Activated CD8-positive, alpha-beta T cell treated with anti-CD3 and anti-CD28 coated beads for 36 hours (primary cell): ENCODE data around the gene RUFY3. TPM values are rescaled to one million over a fixed set of nuclear protein-coding genes. Genes with fewer than 3 reads are reported as not detected.

Experiments
- ATAC-seq: fragments of 200-7000 bp; cut with Tn5 transposase; one replicate; pipeline ENCODE4 v1.10.0; 2021; ENCODE audit warnings: mild to moderate bottlenecking, moderate library complexity
- CTCF ChIA-PET: fragments of 350-600 bp; sonication (Branson Sonifier 250); formaldehyde crosslinking; loops from one replicate; lab custom pipeline; 2021; ENCODE audit warnings: antibody characterized with exemption; lab: Charles Lee
- POLR2A ChIA-PET: fragments of 350-600 bp; sonication (Branson Sonifier 250); formaldehyde crosslinking; loops from one replicate; lab custom pipeline; 2021; ENCODE audit warnings: antibody characterized with exemption; lab: Charles Lee
- DNase-seq: peaks from one replicate; pipeline ENCODE4 v3.0.0-alpha.2; 2020
- H3K27ac Mint-ChIP-seq: one replicate; pipeline ENCODE4 v1.8.0; 2021; ENCODE audit warnings: mild to moderate bottlenecking, mixed read lengths
- H3K27me3 Mint-ChIP-seq: one replicate; pipeline ENCODE4 v1.8.0; 2021; ENCODE audit warnings: mixed read lengths
- H3K36me3 Mint-ChIP-seq: one replicate; pipeline ENCODE4 v1.8.0; 2021; ENCODE audit warnings: low read depth, mixed read lengths
- H3K4me1 Mint-ChIP-seq: one replicate; pipeline ENCODE4 v1.8.0; 2021; ENCODE audit warnings: low read depth, mixed read lengths
- H3K4me3 Mint-ChIP-seq: one replicate; pipeline ENCODE4 v1.8.0; 2021; ENCODE audit warnings: mild to moderate bottlenecking, moderate library complexity, mixed read lengths
- H3K9me3 Mint-ChIP-seq: one replicate; pipeline ENCODE4 v1.8.0; 2021; ENCODE audit warnings: mixed read lengths
- intact Hi-C: fragments of 100-400 bp; cut with micrococcal nuclease; formaldehyde crosslinking; loops from one replicate; pipeline ENCODE4 v1.10.0; 2022
- total RNA-seq, 2 experiments: library from RNA; stranded (reverse); gene quantifications; one replicate each; pipeline ENCODE4 v1.2.3, GENCODE V29; 2021
- TF ChIP-seq, protein P1 (sequence below): fragments of 200-600 bp; IDR thresholded peaks from one replicate; pipeline ENCODE4 v1.8.0; 2022; ENCODE audit warnings: antibody characterized with exemption, mild to moderate bottlenecking

The RUFY3 gene
- total RNA-seq, 2 experiments from 2014 or later: 13.6 to 17.5 TPM

DNA sequence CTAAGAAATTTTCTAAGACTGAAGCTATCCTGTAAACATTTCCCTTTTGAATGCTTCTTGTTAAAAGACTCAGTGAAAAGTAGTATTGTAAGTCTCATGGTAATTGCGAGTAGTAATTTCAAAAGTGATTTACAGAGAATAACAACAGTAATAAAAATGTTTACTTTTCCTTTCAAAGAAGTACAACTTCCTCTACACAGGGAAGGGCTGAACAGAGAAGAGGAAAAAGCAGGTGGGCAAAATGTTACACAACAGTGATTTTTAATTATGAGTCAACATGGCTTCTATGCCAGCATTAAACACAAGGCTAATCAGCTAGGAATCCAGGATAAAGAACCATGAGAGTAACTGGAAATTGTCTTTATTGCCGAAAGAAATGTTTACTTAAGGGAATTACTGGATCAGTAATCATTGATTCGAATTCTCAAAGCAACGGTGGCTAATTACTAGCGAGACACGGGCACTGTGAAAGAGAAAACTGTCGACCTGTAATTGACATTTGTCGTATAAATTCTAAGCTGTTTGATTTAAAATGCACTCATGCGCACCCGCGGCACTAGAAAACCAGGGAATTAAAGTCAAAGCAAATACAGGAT, 18.0 kb upstream of the RUFY3 start:
- peak overlapping the region; percentile 85 for H3K4me3 Mint-ChIP-seq
- TF ChIP-seq, protein P1, sequence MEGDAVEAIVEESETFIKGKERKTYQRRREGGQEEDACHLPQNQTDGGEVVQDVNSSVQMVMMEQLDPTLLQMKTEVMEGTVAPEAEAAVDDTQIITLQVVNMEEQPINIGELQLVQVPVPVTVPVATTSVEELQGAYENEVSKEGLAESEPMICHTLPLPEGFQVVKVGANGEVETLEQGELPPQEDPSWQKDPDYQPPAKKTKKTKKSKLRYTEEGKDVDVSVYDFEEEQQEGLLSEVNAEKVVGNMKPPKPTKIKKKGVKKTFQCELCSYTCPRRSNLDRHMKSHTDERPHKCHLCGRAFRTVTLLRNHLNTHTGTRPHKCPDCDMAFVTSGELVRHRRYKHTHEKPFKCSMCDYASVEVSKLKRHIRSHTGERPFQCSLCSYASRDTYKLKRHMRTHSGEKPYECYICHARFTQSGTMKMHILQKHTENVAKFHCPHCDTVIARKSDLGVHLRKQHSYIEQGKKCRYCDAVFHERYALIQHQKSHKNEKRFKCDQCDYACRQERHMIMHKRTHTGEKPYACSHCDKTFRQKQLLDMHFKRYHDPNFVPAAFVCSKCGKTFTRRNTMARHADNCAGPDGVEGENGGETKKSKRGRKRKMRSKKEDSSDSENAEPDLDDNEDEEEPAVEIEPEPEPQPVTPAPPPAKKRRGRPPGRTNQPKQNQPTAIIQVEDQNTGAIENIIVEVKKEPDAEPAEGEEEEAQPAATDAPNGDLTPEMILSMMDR: no peak
- peaks cover 17% of the 10 kb centered on the region for H3K4me1 Mint-ChIP-seq
- H3K9me3 Mint-ChIP-seq: no peaks in the 10 kb centered on the region
- no peak for DNase-seq
- H3K27ac Mint-ChIP-seq: peak overlapping the region; percentile 92
- H3K27me3 Mint-ChIP-seq: no peaks in the 10 kb centered on the region
- H3K36me3 Mint-ChIP-seq: no peaks in the 10 kb centered on the region
- POLR2A ChIA-PET: interaction anchor here (0.8 to 4.9 kb wide), 7 partner anchors 9 to 107 kb away, joined by 3 to 40 read pairs (median 4); partner anchors contain the start of genes RUFY3 and UTP3
- intact Hi-C loops: loop anchor here (2.0 kb wide), 1 partner anchor 15 kb away; the partner anchor contains the start of gene UTP3
- CTCF ChIA-PET: interaction anchor here (0.6 to 7.7 kb wide), 13 partner anchors 13 to 253 kb away, joined by 3 to 79 read pairs (median 4); partner anchors contain the start of gene UTP3
- ATAC-seq: no peak

DNA sequence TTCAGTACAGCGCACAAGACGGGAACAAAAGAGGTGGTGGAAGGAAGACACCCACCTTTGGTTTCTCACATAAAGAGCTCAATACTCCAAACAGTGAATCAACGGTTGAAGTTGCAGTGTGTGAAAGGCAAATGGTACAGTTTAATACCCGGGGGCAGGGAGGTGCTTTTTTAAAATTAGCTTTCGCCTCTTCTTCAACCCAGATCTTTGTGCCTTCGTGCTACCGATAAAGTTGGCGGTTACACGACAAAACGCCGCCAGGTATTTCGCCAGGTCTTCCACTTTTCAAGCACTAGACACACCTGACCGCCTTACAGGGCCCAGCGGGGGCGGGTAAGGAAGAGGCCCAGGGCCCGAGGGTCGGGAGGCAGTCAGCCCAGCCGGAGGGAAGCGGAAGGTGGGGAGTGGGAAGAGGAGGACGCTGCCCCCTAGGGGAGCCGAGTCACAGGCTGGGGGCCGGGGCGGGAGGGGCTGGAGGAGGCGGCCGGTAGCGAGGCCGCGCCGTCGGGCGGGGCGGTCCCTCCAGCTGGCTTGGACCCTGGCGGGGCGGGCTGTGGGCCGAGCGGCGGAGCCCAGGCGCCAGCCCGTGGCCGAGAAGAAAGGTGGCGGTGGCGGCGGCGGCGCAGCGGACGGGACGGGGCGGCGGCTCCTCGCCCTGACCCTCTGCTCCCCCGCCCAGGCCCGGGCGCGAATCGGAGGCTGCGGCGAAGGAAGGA, 17.4 kb upstream of the RUFY3 start:
- TF ChIP-seq, protein P1: no peak
- Mint-ChIP-seq H3K27ac (peak overlapping the region; percentile 92), H3K9me3 (no peaks in the 10 kb centered on the region), H3K4me3 (peak overlapping the region; percentile 85), H3K36me3 (no peaks in the 10 kb centered on the region), H3K4me1 (peaks cover 21% of the 10 kb centered on the region), H3K27me3 (no peaks in the 10 kb centered on the region)
- intact Hi-C loops: loop anchor here (2.0 kb wide), 1 partner anchor 16 kb away; the partner anchor contains the start of gene UTP3
- ATAC-seq (peak; percentile 54), DNase-seq (peak; percentile 69)
- CTCF ChIA-PET: interaction anchor here (0.6 to 7.7 kb wide), 13 partner anchors 14 to 252 kb away, joined by 3 to 79 read pairs (median 4); partner anchors contain the start of gene UTP3
- POLR2A ChIA-PET: interaction anchor here (0.7 to 4.9 kb wide), 9 partner anchors 9 to 135 kb away, joined by 3 to 40 read pairs (median 4); partner anchors contain the start of genes GRSF1, RUFY3 and UTP3

DNA sequence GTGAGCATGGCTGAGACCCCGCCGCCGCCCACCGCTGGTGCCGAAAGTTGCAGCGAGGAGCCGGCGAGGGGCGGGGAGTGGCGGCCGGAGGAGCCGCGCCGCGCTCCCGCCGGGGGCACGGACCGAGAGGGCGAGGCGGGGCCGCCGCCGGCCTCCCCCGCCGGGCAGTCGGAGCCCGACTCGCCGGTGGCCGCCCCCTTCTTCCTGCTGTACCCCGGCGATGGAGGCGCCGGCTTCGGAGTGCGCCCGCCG, 16.9 kb upstream of the RUFY3 start:
- no peak for ATAC-seq
- Mint-ChIP-seq H3K4me3 (peak overlapping the region; percentile 85), H3K36me3 (no peaks in the 10 kb centered on the region), H3K9me3 (no peaks in the 10 kb centered on the region), H3K27ac (no peak overlapping the region), H3K4me1 (peaks cover 25% of the 10 kb centered on the region), H3K27me3 (no peaks in the 10 kb centered on the region)
- intact Hi-C loops: loop anchor here (2.0 to 5.0 kb wide), 2 partner anchors 16 to 132 kb away; partner anchors contain the start of genes GRSF1 and UTP3
- ChIA-PET CTCF (interaction anchor here (1.3 to 7.7 kb wide), 6 partner anchors 13 to 252 kb away, joined by 3 to 79 read pairs (median 7); partner anchors contain the start of gene UTP3), POLR2A (interaction anchor here (0.7 to 4.9 kb wide), 5 partner anchors 10 to 135 kb away, joined by 3 to 40 read pairs (median 8); partner anchors contain the start of genes GRSF1, RUFY3 and UTP3)
- DNase-seq: no peak
- TF ChIP-seq, protein P1: no peak

DNA sequence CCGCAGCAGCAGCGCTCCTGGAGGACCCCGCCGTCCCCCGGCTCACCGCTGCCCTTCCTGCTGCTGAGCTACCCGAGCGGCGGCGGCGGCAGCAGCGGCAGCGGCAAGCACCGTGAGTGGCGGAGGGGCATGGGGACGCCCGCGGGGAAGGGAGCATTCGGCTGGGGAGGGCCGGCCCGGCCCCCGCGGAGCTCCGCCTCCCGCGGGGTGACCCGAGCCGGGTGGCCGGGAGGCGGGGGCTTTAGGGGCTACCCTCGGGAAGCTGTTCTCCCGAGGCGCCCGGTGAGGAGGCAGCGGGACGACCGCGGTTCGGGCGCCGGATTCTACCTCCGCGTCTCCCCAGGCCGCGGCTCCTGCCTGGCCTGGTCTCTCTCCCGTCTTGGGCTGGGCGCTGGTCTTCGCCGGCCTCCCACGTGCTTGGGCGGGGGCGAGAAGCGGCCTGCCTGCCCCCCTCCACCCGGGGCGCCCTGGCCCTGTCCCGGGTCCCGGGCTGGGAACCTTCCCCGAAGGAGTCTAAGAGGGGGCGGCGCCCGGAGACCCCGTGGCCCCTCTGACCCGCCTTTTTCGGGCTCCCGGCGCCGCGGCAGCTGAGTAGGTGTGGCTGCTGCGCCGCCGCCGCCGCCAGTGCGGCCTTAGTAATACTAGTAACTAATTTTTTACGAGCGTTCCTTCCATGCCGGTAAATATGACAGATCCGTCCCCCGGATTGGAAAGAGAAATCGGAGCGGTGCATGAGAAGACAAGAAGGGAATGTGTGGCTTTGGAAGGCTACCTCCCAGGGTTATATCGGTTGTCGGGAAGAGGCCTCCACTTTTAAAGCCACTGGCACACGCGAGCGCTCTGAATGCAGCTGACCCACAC, 16.4 kb upstream of the RUFY3 start:
- Mint-ChIP-seq H3K27me3 (no peaks in the 10 kb centered on the region), H3K4me1 (peaks cover 26% of the 10 kb centered on the region), H3K4me3 (peak overlapping the region; percentile 84), H3K27ac (peak overlapping the region; percentile 88), H3K36me3 (no peaks in the 10 kb centered on the region), H3K9me3 (no peaks in the 10 kb centered on the region)
- TF ChIP-seq, protein P1: no peak
- ChIA-PET POLR2A (interaction anchor here (0.7 to 4.9 kb wide), 7 partner anchors 13 to 134 kb away, joined by 3 to 40 read pairs (median 7); partner anchors contain the start of genes GRSF1, RUFY3 and UTP3), CTCF (interaction anchor here (1.3 to 7.7 kb wide), 8 partner anchors 13 to 251 kb away, joined by 3 to 79 read pairs (median 5); partner anchors contain the start of gene UTP3)
- ATAC-seq (peak; percentile 71), DNase-seq (peak; percentile 81)
- intact Hi-C loops: loop anchor here (2.0 to 5.0 kb wide), 2 partner anchors 17 to 132 kb away; partner anchors contain the start of genes GRSF1 and UTP3
